ENCODE measurements around the gene HMG20B. TPM values are rescaled to one million over a fixed set of nuclear protein-coding genes. Genes with fewer than 3 reads are reported as not detected.

Gene HMG20B
- total and polyA plus RNA-seq, 2 of the 8 experiments (the other 6 are each of a cell fraction or from before 2014, with no cell fraction given) = 42.9 to 74.2 TPM

DNA sequence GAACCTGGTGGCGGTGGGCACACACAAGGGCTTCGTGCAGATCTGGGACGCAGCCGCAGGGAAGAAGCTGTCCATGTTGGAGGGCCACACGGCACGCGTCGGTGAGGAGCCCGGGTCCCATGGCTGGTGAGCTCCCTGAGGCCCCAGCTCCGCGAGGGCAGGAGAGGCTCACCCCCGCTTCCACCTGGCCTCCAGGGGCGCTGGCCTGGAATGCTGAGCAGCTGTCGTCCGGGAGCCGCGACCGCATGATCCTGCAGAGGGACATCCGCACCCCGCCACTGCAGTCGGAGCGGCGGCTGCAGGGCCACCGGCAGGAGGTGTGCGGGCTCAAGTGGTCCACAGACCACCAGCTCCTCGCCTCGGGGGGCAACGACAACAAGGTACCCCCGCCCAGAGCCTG lies 41.0 kb upstream of the HMG20B start:
- H2AK5ac ChIP-seq (ENCODE audit: low read depth, low read length) = no peak overlapping the region
- H4K8ac ChIP-seq (ENCODE audit: extremely low read depth, insufficient read depth, low read length) = peak overlapping the region; percentile 85; the same call in 1 of the 2 replicates
- no peak overlapping the region for H2BK20ac ChIP-seq (ENCODE audit: low read length)
- no peak overlapping the region for H2AFZ ChIP-seq (ENCODE audit: low read length)
- no peak overlapping the region for H2BK5ac ChIP-seq (ENCODE audit: low read depth, low read length)
- no peak overlapping the region for H3K56ac ChIP-seq (replicated peaks; ENCODE audit: insufficient read length, low read depth, low read length)
- H3K27ac ChIP-seq (ENCODE audit: low read depth, low read length) = no peak overlapping the region
- ChIA-PET POLR2A (ENCODE audit: partially characterized antibody) (interaction anchor here (0.8 to 2.1 kb wide), 10 partner anchors 9 to 63 kb away, joined by 3 to 7 read pairs (median 4); partner anchors contain the start of gene MFSD12), CTCF (ENCODE audit: partially characterized antibody) (interaction anchor here (0.6 to 6.9 kb wide), 7 partner anchors 12 to 607 kb away, joined by 3 to 54 read pairs (median 4); partner anchors contain the start of gene MFSD12)
- H3K23me2 ChIP-seq (ENCODE audit: low read depth, low read length) = peaks cover 9% of the 10 kb centered on the region; the same call in 1 of the 2 replicates
- H3K79me2 ChIP-seq (ENCODE audit: control insufficient read depth in 1 of 2, insufficient read depth in 2 of 2, low read length in 2 of 2) = no peaks in the 10 kb centered on the region
- H3K18ac ChIP-seq (ENCODE audit: extremely low read depth, low read length) = no peak overlapping the region
- TF ChIP-seq TBP (IDR thresholded peaks at IDR 0.05; ENCODE audit: low read depth, low read length) (no peak), TAF1 (IDR thresholded peaks at IDR 0.05; ENCODE audit: low read depth, low read length) (no peak), NRF1 (IDR thresholded peaks at IDR 0.05; ENCODE audit: low read depth, low read length) (no peak), TCF12 (IDR thresholded peaks at IDR 0.05; ENCODE audit: low read depth, low read length) (no peak), TEAD4 (IDR thresholded peaks at IDR 0.05; ENCODE audit: low read depth, low read length) (peak; percentile 75), CHD1 (IDR thresholded peaks at IDR 0.05; ENCODE audit: low read depth, low read length) (no peak), CTCF (IDR thresholded peaks at IDR 0.05; ENCODE audit: control extremely low read depth in 1 of 3, insufficient read depth in 1 of 3, low read depth in 1 of 3, low read length in 3 of 3) (peak in 2 of 3 experiments; percentile 8 to 28; a peak in 2 of 4 replicates)
- TF ChIP-seq, protein P1, sequence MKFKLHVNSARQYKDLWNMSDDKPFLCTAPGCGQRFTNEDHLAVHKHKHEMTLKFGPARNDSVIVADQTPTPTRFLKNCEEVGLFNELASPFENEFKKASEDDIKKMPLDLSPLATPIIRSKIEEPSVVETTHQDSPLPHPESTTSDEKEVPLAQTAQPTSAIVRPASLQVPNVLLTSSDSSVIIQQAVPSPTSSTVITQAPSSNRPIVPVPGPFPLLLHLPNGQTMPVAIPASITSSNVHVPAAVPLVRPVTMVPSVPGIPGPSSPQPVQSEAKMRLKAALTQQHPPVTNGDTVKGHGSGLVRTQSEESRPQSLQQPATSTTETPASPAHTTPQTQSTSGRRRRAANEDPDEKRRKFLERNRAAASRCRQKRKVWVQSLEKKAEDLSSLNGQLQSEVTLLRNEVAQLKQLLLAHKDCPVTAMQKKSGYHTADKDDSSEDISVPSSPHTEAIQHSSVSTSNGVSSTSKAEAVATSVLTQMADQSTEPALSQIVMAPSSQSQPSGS (IDR thresholded peaks at IDR 0.05; ENCODE audit: low read length) = no peak
- H2BK15ac ChIP-seq (ENCODE audit: low read length) = no peak overlapping the region
- H3K79me1 ChIP-seq (ENCODE audit: low read depth, low read length) = no peaks in the 10 kb centered on the region
- no peak overlapping the region for H3K9ac ChIP-seq (replicated peaks in 1 of 4; ENCODE audit: extremely low read depth in 1 of 4, low read depth in 3 of 4, low read length in 3 of 4)
- 92% methylated on average over 23 of the region's 29 CpGs; no CpG with 5 or more reads in 1 of the 2 experiments for WGBS, 2 experiments (ENCODE audit: extremely low coverage in 1 of 2, insufficient coverage in 1 of 2, insufficient read length in 1 of 2, insufficient replicate concordance in 2 of 2, low coverage in 1 of 2, low lambda C conversion rate in 2 of 2, missing lambda C conversion rate in 1 of 2)
- H4K20me1 ChIP-seq (replicated peaks in 1 of 2; ENCODE audit: control insufficient read depth in 1 of 2, insufficient read depth in 2 of 2, low read length in 2 of 2) = peaks cover 1 to 9% of the 10 kb centered on the region in 2 experiments
- H2BK12ac ChIP-seq (ENCODE audit: low read depth, low read length) = no peak overlapping the region
- no peak overlapping the region for H3K4me3 ChIP-seq (ENCODE audit: extremely low read depth in 1 of 4, insufficient read depth in 2 of 4, low read depth in 3 of 4, low read length in 4 of 4)
- H3K4ac ChIP-seq (replicated peaks; ENCODE audit: insufficient read length, low read depth, low read length) = no peak overlapping the region
- FAIRE-seq (no peak), DNase-seq (ENCODE audit: low read depth in 1 of 2, low spot score in 2 of 2) (no peak)
- no peak overlapping the region for H2BK120ac ChIP-seq (replicated peaks; ENCODE audit: low read depth, low read length)
- no peaks in the 10 kb centered on the region for H3K27me3 ChIP-seq (replicated peaks in 1 of 4; ENCODE audit: control insufficient read depth in 3 of 4, extremely low read depth in 1 of 4, insufficient read depth in 3 of 4, low read length in 3 of 4)
- H3K4me2 ChIP-seq (ENCODE audit: insufficient read depth in 1 of 2, low read depth in 2 of 2, low read length in 2 of 2) = no peak overlapping the region
- peaks cover 7 to 44% (median 26%) of the 10 kb centered on the region in 4 experiments; a peak in 7 of 8 replicates for H3K36me3 ChIP-seq (ENCODE audit: control insufficient read depth in 2 of 4, insufficient read depth in 4 of 4, low read length in 3 of 4)
- no peak overlapping the region for H4K5ac ChIP-seq (ENCODE audit: insufficient read length, low read depth, low read length)
- H4K91ac ChIP-seq (replicated peaks; ENCODE audit: insufficient read length, low read length) = no peak overlapping the region
- no peak overlapping the region for H3K23ac ChIP-seq (ENCODE audit: insufficient read length)
- H3K4me1 ChIP-seq (replicated peaks in 1 of 4; ENCODE audit: control insufficient read depth in 3 of 4, insufficient read depth in 4 of 4, low read length in 3 of 4) = no peaks in the 10 kb centered on the region; a peak in 1 of 7 replicates
- no peak overlapping the region for H3K14ac ChIP-seq (ENCODE audit: insufficient read length)
- no peaks in the 10 kb centered on the region for H3K9me3 ChIP-seq (ENCODE audit: insufficient read depth in 2 of 2, low read depth in 1 of 2, low read length in 1 of 2)
